B cell (primary cell): ENCODE measurements around the gene PLPPR3.

ENCODE experiments used
- CTCF ChIP-seq: fragments of 200-600 bp; IDR thresholded peaks from one replicate; pipeline ENCODE4 v1.8.0; 2022; ENCODE audit warnings: antibody characterized with exemption, mild to moderate bottlenecking
- EZH2 ChIP-seq: IDR thresholded peaks from 2 replicates; pipeline ENCODE4 v1.6.1; 2012; ENCODE audit warnings: borderline replicate concordance, low read depth, mild to moderate bottlenecking, moderate library complexity, low read length; ENCODE audit not compliant: insufficient read depth, poor library complexity, severe bottlenecking

GRCh38 chr19:870314-870713 is 48.6 kb upstream of the PLPPR3 start:
- TF ChIP-seq CTCF: no peak
- TF ChIP-seq EZH2: no peak
